ENCODE measurements around the gene TAL1. TPM values are rescaled to one million over a fixed set of nuclear protein-coding genes. Genes with fewer than 3 reads are reported as not detected.

Gene TAL1
- total and polyA plus RNA-seq, 2 donors (not counting 1 experiment from before 2014, with no cell fraction given): 0.01 TPM; not detected in 1

- H3K27me3 ChIP-seq (ENCODE audit: control insufficient read depth, insufficient read depth, low read length): peaks cover 23% of the 10 kb centered on the region
Observed at GRCh38 chr1:47219590-47220220, 12.3 kb downstream of the TAL1 start.

DNA sequence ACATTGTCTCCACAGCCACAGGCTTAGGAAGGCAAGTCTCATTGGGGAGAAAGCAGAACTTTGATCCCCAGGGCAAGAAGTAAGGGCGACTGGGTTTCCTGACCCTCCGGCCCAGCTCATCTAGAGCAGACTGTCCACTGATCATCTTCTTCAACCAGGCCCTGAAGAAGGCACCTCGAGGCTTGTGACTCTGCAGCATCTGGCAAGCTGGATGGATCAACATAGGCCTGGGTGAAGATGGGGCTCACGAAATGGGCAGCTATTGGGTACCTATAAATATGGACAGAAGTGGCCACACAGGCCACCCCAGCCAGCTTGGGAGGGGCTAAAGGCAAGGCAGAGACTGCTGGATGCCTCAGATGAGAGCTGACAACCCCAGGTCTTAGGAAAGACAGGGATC lies 13.0 kb downstream of the TAL1 start:
- Histone ChIP-seq H3K36me3 (ENCODE audit: control insufficient read depth, insufficient read depth, low read length) (no peaks in the 10 kb centered on the region), H3K4me2 (ENCODE audit: extremely low read depth, insufficient read depth, low read length) (no peak overlapping the region), H3K9me3 (ENCODE audit: control insufficient read depth, insufficient read depth, low read depth, low read length) (no peaks in the 10 kb centered on the region), H3K4me1 (ENCODE audit: control insufficient read depth, extremely low read depth, insufficient read depth, low read length) (no peaks in the 10 kb centered on the region), H3K27me3 (ENCODE audit: control insufficient read depth, insufficient read depth, low read length) (peaks cover 16% of the 10 kb centered on the region), H4K20me1 (ENCODE audit: control insufficient read depth, extremely low read depth, insufficient read depth, low read length) (no peaks in the 10 kb centered on the region), H3K9ac (ENCODE audit: insufficient read depth, low read length) (no peak overlapping the region), H3K4me3 (replicated peaks in 1 of 4; ENCODE audit: control extremely low read depth in 1 of 4, insufficient read depth in 1 of 4, low read depth in 3 of 4, low read length in 4 of 4) (no peak overlapping the region), H2AFZ (ENCODE audit: low read length) (no peak overlapping the region), H3K79me2 (ENCODE audit: control insufficient read depth, insufficient read depth, low read length) (no peaks in the 10 kb centered on the region), H3K27ac (ENCODE audit: insufficient read depth, low read length) (no peak overlapping the region)
- TF ChIP-seq CTCF (conservative IDR thresholded peaks at IDR 0.05 in 1 of 2, IDR thresholded peaks at IDR 0.05 in 1 of 2; ENCODE audit: low read depth in 1 of 2, low read length in 2 of 2) (no peak), EZH2 (IDR thresholded peaks at IDR 0.05; ENCODE audit: low read length, missing control alignments) (no peak)
- DNase-seq (ENCODE audit: low read depth in 2 of 2): no peak

More at GRCh38 chr1:47219590-47220220, 12.3 kb downstream of the TAL1 start:
- H3K9me3 ChIP-seq (ENCODE audit: control insufficient read depth, insufficient read depth, low read depth, low read length): no peaks in the 10 kb centered on the region
- no peak overlapping the region for H3K4me3 ChIP-seq (replicated peaks in 1 of 4; ENCODE audit: control extremely low read depth in 1 of 4, insufficient read depth in 1 of 4, low read depth in 3 of 4, low read length in 4 of 4)
- DNase-seq (ENCODE audit: low read depth in 2 of 2): no peak
- no peaks in the 10 kb centered on the region for H4K20me1 ChIP-seq (ENCODE audit: control insufficient read depth, extremely low read depth, insufficient read depth, low read length)
- H2AFZ ChIP-seq (ENCODE audit: low read length): no peak overlapping the region
- no peaks in the 10 kb centered on the region for H3K4me1 ChIP-seq (ENCODE audit: control insufficient read depth, extremely low read depth, insufficient read depth, low read length)
- H3K9ac ChIP-seq (ENCODE audit: insufficient read depth, low read length): no peak overlapping the region
- no peaks in the 10 kb centered on the region for H3K79me2 ChIP-seq (ENCODE audit: control insufficient read depth, insufficient read depth, low read length)
- no peak overlapping the region for H3K4me2 ChIP-seq (ENCODE audit: extremely low read depth, insufficient read depth, low read length)
- TF ChIP-seq CTCF (conservative IDR thresholded peaks at IDR 0.05 in 1 of 2, IDR thresholded peaks at IDR 0.05 in 1 of 2; ENCODE audit: low read depth in 1 of 2, low read length in 2 of 2) (no peak), EZH2 (IDR thresholded peaks at IDR 0.05; ENCODE audit: low read length, missing control alignments) (no peak)
- no peak overlapping the region for H3K27ac ChIP-seq (ENCODE audit: insufficient read depth, low read length)
- no peaks in the 10 kb centered on the region for H3K36me3 ChIP-seq (ENCODE audit: control insufficient read depth, insufficient read depth, low read length)

DNA sequence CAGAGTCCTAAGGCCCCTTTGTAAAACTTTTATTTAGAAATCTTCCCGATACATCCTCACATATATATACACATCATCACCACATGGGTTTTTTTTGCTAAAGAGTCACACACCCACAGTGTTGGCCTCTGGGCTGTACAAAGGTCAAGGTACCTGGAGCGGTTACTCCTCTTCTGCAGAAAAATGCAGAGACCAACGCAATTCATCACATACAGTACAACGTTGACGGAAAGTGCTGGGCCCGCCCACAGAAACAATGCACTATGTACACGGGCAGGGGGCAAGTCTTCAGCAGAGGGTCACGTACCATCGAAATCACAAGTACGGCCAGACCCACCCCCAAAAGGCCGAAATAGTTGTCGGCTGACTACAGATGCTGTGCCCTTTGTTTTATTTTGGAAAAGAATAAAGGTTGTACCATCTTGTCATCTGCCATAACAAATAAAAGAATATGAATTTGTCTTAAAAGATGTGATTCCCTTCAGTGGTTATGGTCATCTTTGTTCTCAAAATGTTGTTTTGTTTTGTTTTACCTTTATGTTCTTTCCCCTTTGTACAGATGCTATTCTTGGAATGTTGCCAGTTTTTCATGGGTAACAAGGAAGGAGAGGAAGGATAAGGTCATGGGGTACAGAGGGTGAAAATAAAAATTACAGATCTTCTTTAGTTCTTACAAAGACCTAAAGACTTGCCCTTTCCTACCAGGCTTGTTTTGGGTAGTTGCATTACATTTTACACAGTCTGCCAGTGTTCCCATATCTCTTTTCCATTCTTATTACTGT lies 15.6 kb downstream of the TAL1 start:
- no peaks in the 10 kb centered on the region for H3K36me3 ChIP-seq (ENCODE audit: control insufficient read depth, insufficient read depth, low read length)
- no peak overlapping the region for H3K4me3 ChIP-seq (replicated peaks in 1 of 4; ENCODE audit: control extremely low read depth in 1 of 4, insufficient read depth in 1 of 4, low read depth in 3 of 4, low read length in 4 of 4)
- H3K4me1 ChIP-seq (ENCODE audit: control insufficient read depth, extremely low read depth, insufficient read depth, low read length): no peaks in the 10 kb centered on the region
- H3K79me2 ChIP-seq (ENCODE audit: control insufficient read depth, insufficient read depth, low read length): no peaks in the 10 kb centered on the region
- no peaks in the 10 kb centered on the region for H4K20me1 ChIP-seq (ENCODE audit: control insufficient read depth, extremely low read depth, insufficient read depth, low read length)
- H3K9ac ChIP-seq (ENCODE audit: insufficient read depth, low read length): no peak overlapping the region
- TF ChIP-seq EZH2 (IDR thresholded peaks at IDR 0.05; ENCODE audit: low read length, missing control alignments) (no peak), CTCF (conservative IDR thresholded peaks at IDR 0.05 in 1 of 2, IDR thresholded peaks at IDR 0.05 in 1 of 2; ENCODE audit: low read depth in 1 of 2, low read length in 2 of 2) (no peak)
- no peak overlapping the region for H3K4me2 ChIP-seq (ENCODE audit: extremely low read depth, insufficient read depth, low read length)
- no peak for DNase-seq (ENCODE audit: low read depth in 2 of 2)
- H3K27ac ChIP-seq (ENCODE audit: insufficient read depth, low read length): no peak overlapping the region
- H2AFZ ChIP-seq (ENCODE audit: low read length): no peak overlapping the region
- H3K9me3 ChIP-seq (ENCODE audit: control insufficient read depth, insufficient read depth, low read depth, low read length): no peaks in the 10 kb centered on the region
- no peaks in the 10 kb centered on the region for H3K27me3 ChIP-seq (ENCODE audit: control insufficient read depth, insufficient read depth, low read length)

Measured in fibroblast of lung (primary cell).